Inferior parietal cortex (tissue), 1 donor: ENCODE measurements around the gene ZNF684.
A peak's percentile ranks its signal among the peaks of the same experiment; 100 is the strongest.
"Not testable (repeated sequence)": the region's sequence is repeated elsewhere in the genome, so short reads cannot be mapped to it uniquely, and the experiment has no call there.

Source experiments
- DNase-seq: peaks from one replicate; pipeline ENCODE4 v3.0.0-alpha.2; 2016; ENCODE audit errors: extremely low spot score

The ZNF684 gene

GRCh38 chr1:40574805-40575204 lies 43.4 kb downstream of the ZNF684 start:
- DNase-seq: not testable (repeated sequence)

GRCh38 chr1:40575336-40575735 lies 43.9 kb downstream of the ZNF684 start:
- no peak for DNase-seq

- no peak for DNase-seq
These were observed 50.7 kb downstream of the ZNF684 start for GRCh38 chr1:40582116-40582515.

GRCh38 chr1:40583980-40584379 lies 52.5 kb downstream of the ZNF684 start:
- no peak for DNase-seq

GRCh38 chr1:40588586-40588985 lies 57.1 kb downstream of the ZNF684 start:
- no peak for DNase-seq

GRCh38 chr1:40592107-40592803 lies 60.8 kb downstream of the ZNF684 start:
- DNase-seq: peak; percentile 71

- no peak for DNase-seq
These were observed 62.2 kb downstream of the ZNF684 start for GRCh38 chr1:40593449-40594186.

- DNase-seq: no peak
These were observed 62.7 kb downstream of the ZNF684 start for GRCh38 chr1:40594187-40594531.

- DNase-seq: no peak
These were observed 64.2 kb downstream of the ZNF684 start for GRCh38 chr1:40595623-40596022.
